ENCODE measurements around the gene C8B. TPM values are rescaled to one million over a fixed set of nuclear protein-coding genes. Genes with fewer than 3 reads are reported as not detected.

Gene C8B
- total and polyA plus RNA-seq, 9 donors = 0.25 to 0.40 TPM; not detected in 7

DNA sequence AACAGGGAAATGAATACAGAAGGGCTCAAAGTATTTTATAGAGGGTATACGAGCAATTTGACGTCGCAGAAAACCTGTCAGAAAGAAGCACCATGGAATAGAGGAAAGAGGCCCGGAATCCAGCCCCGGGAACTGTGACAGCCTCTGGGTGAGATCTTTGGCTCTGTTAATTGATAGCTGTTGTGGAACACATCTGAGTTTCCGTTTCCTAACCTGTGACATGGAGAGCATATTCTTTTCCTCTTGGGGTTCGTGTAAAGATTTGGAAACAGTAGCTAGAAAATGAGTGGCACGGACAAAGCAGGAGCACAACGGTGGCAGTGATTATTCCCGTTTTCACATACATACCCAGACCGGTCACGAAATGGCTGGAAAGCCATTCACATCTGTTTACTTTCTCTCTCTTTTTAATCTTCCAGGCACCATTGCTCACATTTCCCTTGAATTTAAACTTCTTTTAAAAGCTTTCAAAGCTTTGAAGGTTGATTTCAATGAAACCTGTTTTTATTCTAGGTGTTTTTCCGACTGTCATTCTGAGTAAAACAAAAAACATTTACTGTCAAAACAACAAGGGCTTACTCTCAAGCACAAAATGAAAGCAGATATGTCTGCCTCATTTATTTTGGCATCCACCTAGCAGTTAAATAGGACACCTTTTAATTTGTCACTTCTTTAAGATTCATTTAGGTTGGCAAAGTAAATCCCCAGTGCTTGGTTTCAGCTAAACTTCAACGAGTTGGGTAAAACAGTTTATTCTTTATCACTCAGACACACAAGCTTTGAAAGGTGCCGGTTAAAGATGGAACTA lies 26.7 kb upstream of the C8B start:
- no peak for DNase-seq
- H3K9me3 ChIP-seq (replicated peaks; ENCODE audit: control insufficient read depth, low read depth, low read length) = no peaks in the 10 kb centered on the region
- no peak overlapping the region for H3K4me3 ChIP-seq (ENCODE audit: low read length)
- H3K4me1 ChIP-seq (ENCODE audit: control insufficient read depth, insufficient read depth, low read length) = no peaks in the 10 kb centered on the region
- no peaks in the 10 kb centered on the region for H3K27me3 ChIP-seq (ENCODE audit: control insufficient read depth, insufficient read depth, low read length)
- no peaks in the 10 kb centered on the region for H3K36me3 ChIP-seq (ENCODE audit: control insufficient read depth, insufficient read depth, low read length)
- WGBS (ENCODE audit: insufficient coverage) = 57% methylated on average over 11 of the region's 15 CpGs
- H3K27ac ChIP-seq (ENCODE audit: low read length) = no peak overlapping the region

DNA sequence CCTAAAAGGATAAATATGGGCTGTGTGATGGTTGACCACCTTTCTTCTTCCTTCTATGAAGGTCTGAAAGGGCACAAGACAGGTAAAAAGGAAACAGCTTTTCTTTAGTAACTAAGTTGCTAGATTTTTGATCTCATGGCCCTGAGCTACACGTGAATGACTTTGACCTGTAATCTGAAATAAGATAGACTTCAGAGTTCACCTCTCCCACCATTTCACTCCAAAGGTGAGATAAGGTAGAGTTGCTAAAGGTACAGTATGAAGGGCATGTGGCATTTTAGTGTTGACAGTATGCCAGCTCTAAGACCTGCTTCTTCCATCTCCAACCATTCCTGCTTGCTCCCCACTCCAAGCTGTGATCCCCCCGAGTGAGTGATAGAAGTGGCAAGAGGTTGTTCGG lies 25.8 kb upstream of the C8B start:
- H3K9me3 ChIP-seq (replicated peaks; ENCODE audit: control insufficient read depth, low read depth, low read length) = no peaks in the 10 kb centered on the region
- no peak overlapping the region for H3K4me3 ChIP-seq (ENCODE audit: low read length)
- H3K4me1 ChIP-seq (ENCODE audit: control insufficient read depth, insufficient read depth, low read length) = no peaks in the 10 kb centered on the region
- H3K36me3 ChIP-seq (ENCODE audit: control insufficient read depth, insufficient read depth, low read length) = no peaks in the 10 kb centered on the region
- no peak overlapping the region for H3K27ac ChIP-seq (ENCODE audit: low read length)
- no peaks in the 10 kb centered on the region for H3K27me3 ChIP-seq (ENCODE audit: control insufficient read depth, insufficient read depth, low read length)
- no peak for DNase-seq
- WGBS (ENCODE audit: insufficient coverage) = 92% methylated on average over 2 of the region's 3 CpGs

DNA sequence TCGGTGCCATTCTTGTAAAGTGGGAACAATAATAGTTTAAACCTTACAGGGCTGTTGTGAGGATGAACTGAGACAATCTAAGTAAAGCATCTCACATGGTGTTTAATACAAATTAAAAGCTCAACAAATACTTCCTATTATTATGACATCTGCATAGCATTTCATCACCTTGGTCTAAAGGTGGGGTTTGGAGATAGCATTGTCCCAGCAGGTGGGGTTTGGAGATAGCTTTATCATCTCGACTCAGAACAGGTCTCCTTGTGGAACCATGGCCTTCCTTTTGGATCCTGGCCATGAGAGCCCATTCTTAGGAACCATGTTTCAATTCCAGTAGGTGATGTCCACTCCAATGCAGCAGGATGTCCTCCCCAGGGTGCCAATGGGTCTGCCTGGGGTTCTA lies 20.6 kb upstream of the C8B start:
- 73% methylated on average over 1 of the region's 2 CpGs for WGBS (ENCODE audit: insufficient coverage)
- Histone ChIP-seq H3K27me3 (ENCODE audit: control insufficient read depth, insufficient read depth, low read length) (no peaks in the 10 kb centered on the region), H3K4me1 (ENCODE audit: control insufficient read depth, insufficient read depth, low read length) (no peaks in the 10 kb centered on the region), H3K36me3 (ENCODE audit: control insufficient read depth, insufficient read depth, low read length) (no peaks in the 10 kb centered on the region), H3K4me3 (ENCODE audit: low read length) (no peak overlapping the region), H3K9me3 (replicated peaks; ENCODE audit: control insufficient read depth, low read depth, low read length) (no peaks in the 10 kb centered on the region), H3K27ac (ENCODE audit: low read length) (no peak overlapping the region)
- DNase-seq = no peak

DNA sequence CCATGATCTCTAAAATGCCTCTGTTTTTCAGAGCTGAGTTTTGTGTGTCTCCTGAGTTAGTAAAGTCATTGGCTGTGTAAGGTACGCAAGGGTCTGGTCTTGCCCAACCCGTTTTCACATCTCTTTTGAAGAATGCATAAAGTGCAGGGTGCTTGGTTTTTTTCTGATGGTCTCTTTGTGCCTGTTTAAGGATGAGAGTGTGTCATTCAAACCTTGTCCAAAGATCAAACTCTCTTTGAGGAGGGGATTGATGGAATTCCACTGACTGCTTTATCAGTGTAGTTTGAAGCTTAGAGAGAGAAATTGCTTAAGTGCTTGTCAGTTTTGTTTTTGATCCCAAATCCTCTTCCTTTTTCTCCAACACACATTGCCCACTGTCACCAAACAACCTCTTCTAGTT lies 20.0 kb upstream of the C8B start:
- H3K4me3 ChIP-seq (ENCODE audit: low read length) = no peak overlapping the region
- H3K4me1 ChIP-seq (ENCODE audit: control insufficient read depth, insufficient read depth, low read length) = no peaks in the 10 kb centered on the region
- no peak overlapping the region for H3K27ac ChIP-seq (ENCODE audit: low read length)
- no peaks in the 10 kb centered on the region for H3K36me3 ChIP-seq (ENCODE audit: control insufficient read depth, insufficient read depth, low read length)
- H3K9me3 ChIP-seq (replicated peaks; ENCODE audit: control insufficient read depth, low read depth, low read length) = no peaks in the 10 kb centered on the region
- WGBS (ENCODE audit: insufficient coverage) = 100% methylated on average over 1 of the region's 2 CpGs
- H3K27me3 ChIP-seq (ENCODE audit: control insufficient read depth, insufficient read depth, low read length) = no peaks in the 10 kb centered on the region
- DNase-seq = no peak

DNA sequence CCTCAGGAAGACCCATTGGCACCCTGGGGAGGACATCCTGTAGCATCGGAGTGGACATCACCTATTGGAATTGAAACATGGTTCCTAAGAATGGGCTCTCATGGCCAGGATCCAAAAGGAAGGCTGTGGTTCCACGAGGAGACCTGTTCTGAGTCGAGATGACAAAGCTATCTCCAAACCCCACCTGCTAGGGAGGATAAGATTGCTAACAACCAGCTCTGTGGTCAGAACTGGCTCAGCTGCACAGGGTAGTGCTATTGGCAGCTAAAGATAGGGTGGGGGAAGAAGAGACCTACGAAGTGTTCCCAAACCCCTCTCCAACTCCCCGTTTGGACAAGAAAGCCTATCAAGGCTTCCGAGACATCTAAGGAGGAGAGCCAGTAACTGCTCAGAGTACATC lies 17.7 kb upstream of the C8B start:
- H3K27ac ChIP-seq (ENCODE audit: low read length) = no peak overlapping the region
- DNase-seq = no peak
- no peaks in the 10 kb centered on the region for H3K4me1 ChIP-seq (ENCODE audit: control insufficient read depth, insufficient read depth, low read length)
- H3K36me3 ChIP-seq (ENCODE audit: control insufficient read depth, insufficient read depth, low read length) = no peaks in the 10 kb centered on the region
- no peak overlapping the region for H3K4me3 ChIP-seq (ENCODE audit: low read length)
- no peaks in the 10 kb centered on the region for H3K27me3 ChIP-seq (ENCODE audit: control insufficient read depth, insufficient read depth, low read length)
- H3K9me3 ChIP-seq (replicated peaks; ENCODE audit: control insufficient read depth, low read depth, low read length) = no peaks in the 10 kb centered on the region
- WGBS (ENCODE audit: insufficient coverage) = 83% methylated on average over 1 of the region's 6 CpGs

DNA sequence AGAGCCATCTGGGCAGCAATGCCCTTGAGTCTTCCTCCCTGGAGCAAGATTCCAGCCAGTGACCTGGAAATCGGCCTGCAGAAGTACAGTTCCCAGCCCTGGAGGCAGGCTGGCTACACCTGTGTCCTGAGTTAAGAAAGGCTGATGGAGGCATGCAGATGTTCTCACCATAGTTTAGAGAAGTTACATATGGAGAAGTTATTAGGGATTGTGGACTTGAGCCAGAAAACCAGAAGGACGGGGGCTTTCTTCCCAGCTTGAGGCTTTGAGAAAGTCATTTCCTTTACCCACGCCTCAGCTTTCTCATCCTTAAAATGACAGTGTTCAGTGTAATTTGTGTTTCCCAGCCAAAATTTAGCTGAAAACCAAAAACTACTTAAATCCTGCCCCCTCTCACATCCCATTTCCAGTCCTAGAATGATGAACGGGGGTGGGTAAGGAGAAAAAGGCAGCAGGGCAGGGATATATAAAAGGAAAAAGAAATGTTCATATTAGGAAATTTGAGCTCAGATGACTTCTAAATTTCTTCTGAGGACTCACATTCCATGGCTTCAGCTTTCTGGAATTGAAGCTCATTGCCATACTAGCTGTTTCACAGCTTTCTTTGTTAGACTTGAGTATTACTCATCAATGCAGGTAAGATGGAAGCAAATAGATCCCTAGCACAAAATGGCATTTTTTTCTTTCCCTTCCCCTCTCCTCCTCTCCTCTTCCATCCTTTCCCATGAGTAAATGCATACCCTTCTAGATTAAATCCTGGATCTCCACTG lies 14.4 kb upstream of the C8B start:
- no CpG with 5 or more reads among the region's 4 CpGs for whole genome bisulfite sequencing (ENCODE audit: insufficient coverage)
- no peaks in the 10 kb centered on the region for H3K27me3 ChIP-seq (ENCODE audit: control insufficient read depth, insufficient read depth, low read length)
- no peaks in the 10 kb centered on the region for H3K36me3 ChIP-seq (ENCODE audit: control insufficient read depth, insufficient read depth, low read length)
- no peak overlapping the region for H3K27ac ChIP-seq (ENCODE audit: low read length)
- no peak overlapping the region for H3K4me3 ChIP-seq (ENCODE audit: low read length)
- peak; percentile 64 for DNase-seq
- H3K4me1 ChIP-seq (ENCODE audit: control insufficient read depth, insufficient read depth, low read length) = no peaks in the 10 kb centered on the region
- H3K9me3 ChIP-seq (replicated peaks; ENCODE audit: control insufficient read depth, low read depth, low read length) = no peaks in the 10 kb centered on the region

DNA sequence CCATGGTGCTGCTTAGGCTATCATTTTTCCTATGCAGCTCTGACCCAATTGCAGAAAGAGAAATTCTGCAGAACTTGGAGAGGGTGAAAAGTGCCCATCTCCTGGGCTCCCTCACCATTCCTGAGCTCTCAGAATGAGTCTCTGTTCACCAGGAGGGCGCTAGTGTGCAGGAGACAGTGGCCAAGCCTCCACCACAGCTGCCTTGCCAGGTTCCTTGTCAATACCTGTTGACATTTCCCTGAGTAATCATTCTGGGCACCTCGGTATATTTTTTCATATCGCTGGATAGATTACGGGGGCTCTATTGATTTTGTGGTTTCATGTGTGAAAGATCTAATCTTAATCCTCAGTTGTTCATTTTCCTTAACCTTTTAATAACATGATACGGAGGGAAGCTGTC lies 13.0 kb upstream of the C8B start:
- no CpG with 5 or more reads among the region's 5 CpGs for WGBS (ENCODE audit: insufficient coverage)
- H3K36me3 ChIP-seq (ENCODE audit: control insufficient read depth, insufficient read depth, low read length) = no peaks in the 10 kb centered on the region
- no peak overlapping the region for H3K4me3 ChIP-seq (ENCODE audit: low read length)
- no peaks in the 10 kb centered on the region for H3K27me3 ChIP-seq (ENCODE audit: control insufficient read depth, insufficient read depth, low read length)
- no peaks in the 10 kb centered on the region for H3K4me1 ChIP-seq (ENCODE audit: control insufficient read depth, insufficient read depth, low read length)
- no peak overlapping the region for H3K27ac ChIP-seq (ENCODE audit: low read length)
- H3K9me3 ChIP-seq (replicated peaks; ENCODE audit: control insufficient read depth, low read depth, low read length) = no peaks in the 10 kb centered on the region
- no peak for DNase-seq

DNA sequence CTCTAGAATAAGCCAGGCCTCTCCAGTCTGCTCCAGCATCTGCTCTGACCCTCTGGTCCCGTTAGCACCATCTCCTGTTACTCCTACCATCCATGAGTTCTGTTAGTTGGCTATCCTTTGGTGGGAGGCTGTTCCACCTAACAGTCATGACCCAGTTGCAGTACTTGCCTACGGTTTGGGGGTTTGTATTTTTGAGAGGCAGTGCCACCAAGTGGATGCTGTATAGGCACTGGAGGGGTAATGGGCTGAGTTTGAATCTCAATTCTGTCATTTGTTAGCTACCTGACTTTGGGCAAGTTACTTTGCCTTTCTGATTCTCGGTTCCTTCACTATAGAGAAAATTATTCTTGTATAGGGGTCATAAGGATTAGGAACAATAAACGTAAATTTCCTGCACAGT lies 12.1 kb upstream of the C8B start:
- H3K4me1 ChIP-seq (ENCODE audit: control insufficient read depth, insufficient read depth, low read length) = no peaks in the 10 kb centered on the region
- DNase-seq = no peak
- WGBS (ENCODE audit: insufficient coverage) = no CpG with 5 or more reads among the region's 4 CpGs
- H3K9me3 ChIP-seq (replicated peaks; ENCODE audit: control insufficient read depth, low read depth, low read length) = no peaks in the 10 kb centered on the region
- H3K27ac ChIP-seq (ENCODE audit: low read length) = no peak overlapping the region
- no peaks in the 10 kb centered on the region for H3K36me3 ChIP-seq (ENCODE audit: control insufficient read depth, insufficient read depth, low read length)
- no peaks in the 10 kb centered on the region for H3K27me3 ChIP-seq (ENCODE audit: control insufficient read depth, insufficient read depth, low read length)
- H3K4me3 ChIP-seq (ENCODE audit: low read length) = no peak overlapping the region

DNA sequence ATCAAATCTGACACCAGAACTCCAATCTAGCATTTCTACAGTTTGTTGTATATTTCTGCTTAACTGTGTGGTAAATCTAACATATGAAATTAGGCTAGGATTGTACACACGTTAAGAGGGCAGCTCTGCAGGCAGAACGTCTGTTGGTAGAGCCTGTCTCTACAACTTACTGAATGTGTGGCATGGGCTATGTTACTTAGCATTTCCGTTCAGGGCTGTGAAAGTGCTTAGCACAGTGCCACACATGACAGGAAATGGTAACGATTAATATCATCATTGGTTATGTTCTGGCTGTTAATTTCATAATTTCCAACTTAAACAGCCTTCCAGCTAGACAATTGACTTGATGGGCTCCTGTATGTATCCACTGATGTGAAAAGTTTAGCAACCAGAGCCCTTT lies 9.6 kb upstream of the C8B start:
- no peak for DNase-seq
- H3K36me3 ChIP-seq (ENCODE audit: control insufficient read depth, insufficient read depth, low read length) = no peaks in the 10 kb centered on the region
- H3K4me3 ChIP-seq (ENCODE audit: low read length) = no peak overlapping the region
- 66% methylated on average over 4 of the region's 4 CpGs for WGBS (ENCODE audit: insufficient coverage)
- no peaks in the 10 kb centered on the region for H3K27me3 ChIP-seq (ENCODE audit: control insufficient read depth, insufficient read depth, low read length)
- H3K27ac ChIP-seq (ENCODE audit: low read length) = no peak overlapping the region
- no peaks in the 10 kb centered on the region for H3K4me1 ChIP-seq (ENCODE audit: control insufficient read depth, insufficient read depth, low read length)
- no peaks in the 10 kb centered on the region for H3K9me3 ChIP-seq (replicated peaks; ENCODE audit: control insufficient read depth, low read depth, low read length)

DNA sequence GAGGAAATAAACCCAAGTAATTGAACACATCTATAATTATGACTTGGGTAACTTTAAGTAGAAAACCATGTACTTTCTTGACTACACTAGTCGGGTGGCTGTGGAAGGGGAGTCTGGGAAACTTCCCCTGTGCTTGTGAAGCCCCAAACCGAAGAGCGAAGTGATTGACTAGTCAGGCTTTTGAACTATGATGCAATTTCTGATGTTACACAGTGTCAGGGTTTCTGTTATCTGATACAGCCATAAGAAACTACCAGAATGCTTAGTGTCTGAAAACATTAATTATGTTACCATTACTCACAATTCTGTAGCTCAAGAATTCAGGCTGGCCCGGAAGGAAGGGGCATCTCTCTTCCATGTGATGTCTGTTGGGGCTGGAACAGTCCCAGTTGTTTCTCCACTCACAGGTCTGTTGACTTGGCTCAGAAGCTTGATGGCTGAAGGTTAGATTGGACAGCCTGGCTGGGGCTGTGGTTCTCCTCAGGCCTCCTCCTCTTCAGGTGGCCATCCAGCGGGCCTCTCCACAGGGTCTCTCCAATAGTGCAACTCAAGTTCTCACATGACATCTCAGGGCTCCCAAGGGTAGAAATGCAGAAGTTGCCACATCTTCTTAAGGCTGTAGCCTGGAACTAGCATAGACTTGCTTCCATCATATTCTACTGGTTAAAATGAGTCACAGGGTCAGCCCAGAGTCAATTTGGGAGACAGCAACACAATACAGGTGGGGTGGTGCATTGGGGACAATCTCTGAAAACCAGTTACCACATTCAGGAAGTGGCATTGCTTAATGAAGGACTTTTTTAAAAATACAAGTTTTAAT lies 8.3 kb upstream of the C8B start:
- Histone ChIP-seq H3K4me1 (ENCODE audit: control insufficient read depth, insufficient read depth, low read length) (no peaks in the 10 kb centered on the region), H3K36me3 (ENCODE audit: control insufficient read depth, insufficient read depth, low read length) (no peaks in the 10 kb centered on the region), H3K9me3 (replicated peaks; ENCODE audit: control insufficient read depth, low read depth, low read length) (no peaks in the 10 kb centered on the region), H3K27me3 (ENCODE audit: control insufficient read depth, insufficient read depth, low read length) (no peaks in the 10 kb centered on the region), H3K27ac (ENCODE audit: low read length) (no peak overlapping the region), H3K4me3 (ENCODE audit: low read length) (no peak overlapping the region)
- 71% methylated on average over 1 of the region's 5 CpGs for WGBS (ENCODE audit: insufficient coverage)
- no peak for DNase-seq

All from muscle of leg (tissue), 11 donors.